Activated CD8-positive, alpha-beta memory T cell treated with anti-CD3 and anti-CD28 coated beads for 1 hour (primary cell): ENCODE results near the gene FANCD2OS.
"Not testable (repeated sequence)": the region's sequence is repeated elsewhere in the genome, so short reads cannot be mapped to it uniquely, and the experiment has no call there.

ENCODE experiments used
- DNase-seq, 2 donors: peaks; one replicate each; pipeline ENCODE4 v3.0.0-alpha.2; 2020; ENCODE audit warnings: low read depth in 1 of 2; ENCODE audit errors: extremely low read depth in 1 of 2

Gene FANCD2OS

DNA sequence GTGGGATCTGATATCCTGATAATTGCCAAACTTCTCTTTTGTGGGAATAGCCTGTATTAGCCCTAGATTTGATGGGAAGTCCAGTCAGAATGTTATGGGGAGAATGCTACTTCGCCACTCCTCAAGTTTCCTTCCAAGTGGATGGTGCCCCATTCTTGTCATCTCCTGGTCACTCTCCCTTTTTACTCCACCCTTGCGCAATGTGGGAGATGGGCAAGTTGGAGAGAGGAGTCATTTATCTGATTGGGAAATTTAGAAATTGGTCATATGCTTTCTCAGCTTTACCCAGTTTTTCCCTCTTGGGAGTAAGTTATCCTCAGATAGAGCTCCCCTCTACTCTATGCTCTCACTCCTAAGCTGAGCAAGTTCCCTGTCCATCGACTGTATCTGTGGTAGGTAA lies 14.4 kb downstream of the FANCD2OS start:
- no peak for DNase-seq

DNA sequence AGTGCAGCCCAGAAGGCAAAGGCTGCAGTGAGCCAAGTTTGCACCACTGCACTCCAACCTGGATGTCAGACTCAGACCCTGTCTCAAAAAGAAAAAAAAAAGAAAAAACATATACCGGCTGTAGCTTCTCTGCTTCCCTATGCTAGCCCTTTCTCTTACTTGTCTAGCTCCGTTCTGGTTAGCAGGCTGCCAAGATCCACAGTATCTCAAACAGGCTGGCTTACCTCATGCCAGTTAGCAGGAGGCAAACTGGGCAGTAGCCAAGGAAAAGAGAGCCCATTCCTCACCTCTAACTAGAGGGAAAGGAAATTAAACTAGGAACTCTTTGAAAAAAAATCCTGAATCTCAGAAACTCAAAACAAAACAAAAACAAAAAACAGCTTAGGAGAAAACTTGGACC lies 16.7 kb downstream of the FANCD2OS start:
- not testable (repeated sequence) for DNase-seq

DNA sequence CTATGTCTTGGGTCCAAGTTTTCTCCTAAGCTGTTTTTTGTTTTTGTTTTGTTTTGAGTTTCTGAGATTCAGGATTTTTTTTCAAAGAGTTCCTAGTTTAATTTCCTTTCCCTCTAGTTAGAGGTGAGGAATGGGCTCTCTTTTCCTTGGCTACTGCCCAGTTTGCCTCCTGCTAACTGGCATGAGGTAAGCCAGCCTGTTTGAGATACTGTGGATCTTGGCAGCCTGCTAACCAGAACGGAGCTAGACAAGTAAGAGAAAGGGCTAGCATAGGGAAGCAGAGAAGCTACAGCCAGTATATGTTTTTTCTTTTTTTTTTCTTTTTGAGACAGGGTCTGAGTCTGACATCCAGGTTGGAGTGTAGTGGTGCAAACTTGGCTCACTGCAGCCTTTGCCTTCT lies 17.3 kb downstream of the FANCD2OS start:
- not testable (repeated sequence) for DNase-seq

DNA sequence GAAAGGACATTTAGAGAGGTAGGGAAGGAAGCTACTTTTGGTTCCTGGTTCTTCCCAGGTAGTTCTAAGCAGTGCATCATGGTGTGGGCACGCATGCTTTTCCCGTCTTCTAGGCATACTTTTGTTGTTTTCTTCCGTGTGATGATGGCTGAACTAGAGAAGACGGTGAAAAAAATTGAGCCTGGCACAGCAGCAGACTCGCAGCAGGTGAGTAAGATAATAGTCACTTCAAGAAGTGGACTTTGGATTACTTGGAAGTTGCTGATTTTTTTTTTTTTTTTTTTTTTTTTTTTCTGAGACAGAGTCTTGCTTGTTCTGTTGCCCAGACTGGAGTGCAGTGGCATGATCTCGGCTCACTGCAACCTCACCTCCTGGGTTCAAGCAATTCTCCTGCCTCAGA lies 17.9 kb downstream of the FANCD2OS start:
- DNase-seq: no peak

DNA sequence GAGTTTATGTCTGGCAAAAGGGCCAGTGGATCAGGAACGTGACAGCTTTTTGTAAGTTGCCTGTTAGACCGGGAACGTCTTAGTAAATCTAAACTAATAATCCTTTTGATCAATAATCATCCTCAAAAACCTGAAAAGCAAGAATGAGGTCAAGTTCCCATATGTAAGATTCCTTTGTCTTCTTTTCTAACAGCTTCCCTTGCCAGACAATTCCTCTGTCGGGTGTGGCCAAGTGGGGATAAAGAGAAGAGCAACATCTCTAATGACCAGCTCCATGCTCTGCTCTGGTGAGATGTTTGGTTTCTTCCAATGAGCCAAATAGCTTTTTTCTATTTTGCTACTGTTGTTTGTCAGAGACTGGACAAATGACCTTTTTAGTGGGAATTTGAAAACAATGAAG lies 19.8 kb downstream of the FANCD2OS start:
- no peak for DNase-seq

DNA sequence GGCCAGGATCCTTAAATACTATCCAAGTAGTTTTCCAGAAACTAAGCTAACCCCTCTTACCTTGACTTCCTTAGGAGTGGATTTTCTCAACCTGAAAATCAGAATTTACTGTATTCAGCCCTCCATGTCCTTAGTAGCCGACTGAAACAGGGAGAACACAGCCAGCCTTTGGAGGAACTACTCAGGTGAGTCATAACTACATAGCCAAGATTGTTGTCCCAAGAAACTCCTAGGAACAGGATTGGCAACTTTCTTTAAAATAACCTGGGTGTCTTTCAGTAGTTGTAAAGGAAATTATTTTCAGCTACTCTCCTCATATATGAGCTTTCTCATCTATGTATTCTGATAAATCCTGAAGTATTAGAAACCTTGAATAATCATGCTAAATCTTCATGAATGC lies 22.3 kb downstream of the FANCD2OS start:
- no peak for DNase-seq

DNA sequence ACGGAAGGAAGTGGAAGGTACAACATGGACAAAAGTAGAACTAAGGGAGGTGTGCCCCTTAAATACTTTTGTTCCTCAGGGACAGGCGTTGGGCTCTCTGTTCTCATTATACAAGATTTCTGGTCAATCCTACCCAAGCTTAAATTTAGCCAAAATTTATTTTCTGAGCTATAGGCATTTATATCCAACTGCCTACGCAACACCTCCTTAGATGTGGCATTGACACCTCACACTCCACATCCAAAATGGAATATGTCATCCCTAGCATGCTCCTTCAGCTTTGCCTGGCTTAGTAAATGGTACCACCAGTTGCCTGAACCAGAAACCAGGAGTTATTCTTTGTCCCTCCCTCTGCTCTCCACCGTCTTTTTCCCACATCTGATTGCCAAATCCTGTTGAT lies 26.2 kb downstream of the FANCD2OS start:
- no peak for DNase-seq

DNA sequence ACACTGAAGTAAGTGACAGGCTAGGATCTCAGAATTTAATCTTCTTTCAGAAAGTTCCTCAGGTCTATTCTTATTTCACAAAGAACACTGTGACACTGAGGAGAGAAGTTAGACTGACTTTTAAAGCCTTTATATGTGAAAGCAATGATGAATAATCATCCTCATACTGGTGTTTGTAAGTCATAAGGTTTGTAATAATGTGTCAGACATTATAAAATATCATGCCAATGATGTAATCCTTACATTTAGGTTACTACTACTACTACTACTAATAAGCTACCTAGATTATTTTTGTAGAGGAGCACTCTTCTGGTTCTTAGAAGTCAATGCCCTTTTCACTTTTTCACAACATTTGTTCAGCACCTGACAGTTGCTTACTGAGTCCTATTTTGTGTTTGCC lies 33.4 kb downstream of the FANCD2OS start:
- no peak for DNase-seq

DNA sequence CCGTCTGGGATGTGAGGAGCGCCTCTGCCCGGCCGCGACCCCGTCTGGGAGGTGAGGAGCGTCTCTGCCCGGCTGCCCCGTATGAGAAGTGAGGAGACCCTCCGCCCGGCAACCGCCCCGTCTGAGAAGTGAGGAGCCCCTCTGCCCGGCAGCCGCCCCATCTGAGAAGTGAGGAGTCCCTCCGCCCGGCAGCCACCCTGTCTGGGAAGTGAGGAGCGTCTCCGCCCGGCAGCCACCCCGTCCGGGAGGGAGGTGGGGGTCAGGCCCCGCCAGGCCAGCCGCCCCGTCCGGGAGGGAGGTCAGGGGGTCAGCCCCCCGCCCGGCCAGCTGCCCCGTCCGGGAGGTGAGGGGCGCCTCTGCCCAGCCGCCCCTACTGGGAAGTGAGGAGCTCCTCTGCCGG lies 38.0 kb downstream of the FANCD2OS start:
- not testable (repeated sequence) for DNase-seq

DNA sequence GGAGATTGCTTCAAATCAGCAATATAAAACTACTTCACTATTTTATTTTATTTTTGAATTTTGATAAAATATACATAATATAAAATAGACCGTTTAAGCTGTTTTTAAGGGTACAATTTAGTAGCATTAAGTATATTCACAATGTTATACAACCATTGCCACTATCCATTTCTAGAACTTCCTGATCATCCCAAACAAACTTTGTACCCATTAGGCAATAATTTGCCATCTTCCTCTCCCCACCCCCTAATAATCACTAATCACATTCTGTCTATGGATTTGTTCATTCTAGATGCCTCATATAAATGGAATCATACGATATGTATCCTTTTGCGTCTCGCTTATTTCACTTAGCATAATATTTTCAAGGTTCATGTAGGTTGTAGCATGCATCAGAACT lies 53.0 kb downstream of the FANCD2OS start:
- no peak for DNase-seq
